ENCODE measurements around the gene THSD4.
"Not testable (repeated sequence)": the region's sequence is repeated elsewhere in the genome, so short reads cannot be mapped to it uniquely, and the experiment has no call there.

The THSD4 gene

GRCh38 chr15:71400294-71400693 is 285.0 kb downstream of the THSD4 start:
- no peak for DNase-seq (ENCODE audit: low read depth, low spot score)
- Histone ChIP-seq H3K9me3 (ENCODE audit: low read depth, low read length) (no peaks in the 10 kb centered on the region), H3K27ac (no peak overlapping the region), H3K4me3 (no peak overlapping the region), H3K9ac (ENCODE audit: insufficient read length) (no peak overlapping the region), H3K36me3 (ENCODE audit: insufficient read depth, low read length) (no peaks in the 10 kb centered on the region)
- TF ChIP-seq FOXP2 (optimal IDR thresholded peaks at IDR 0.05; ENCODE audit: control extremely low read depth, extremely low read length, insufficient read depth) (no peak), EZH2 (IDR thresholded peaks at IDR 0.05) (no peak), POLR2AphosphoS5 (IDR thresholded peaks at IDR 0.05; ENCODE audit: borderline replicate concordance, low read depth, low read length) (no peak)

- not testable (repeated sequence) for H3K4me3 ChIP-seq; DNase-seq (ENCODE audit: low read depth, low spot score); H3K27ac ChIP-seq; H3K9me3 ChIP-seq (ENCODE audit: low read depth, low read length); H3K9ac ChIP-seq (ENCODE audit: insufficient read length); H3K36me3 ChIP-seq (ENCODE audit: insufficient read depth, low read length)
Measured at GRCh38 chr15:71401728-71402127, 286.5 kb downstream of the THSD4 start.

GRCh38 chr15:71409541-71409940 is 294.3 kb downstream of the THSD4 start:
- no peak overlapping the region for H3K9ac ChIP-seq (ENCODE audit: insufficient read length)
- TF ChIP-seq FOXP2 (optimal IDR thresholded peaks at IDR 0.05; ENCODE audit: control extremely low read depth, extremely low read length, insufficient read depth) (no peak), POLR2AphosphoS5 (IDR thresholded peaks at IDR 0.05; ENCODE audit: borderline replicate concordance, low read depth, low read length) (no peak), EZH2 (IDR thresholded peaks at IDR 0.05) (no peak)
- DNase-seq (ENCODE audit: low read depth, low spot score), result no peak
- H3K4me3 ChIP-seq, result no peak overlapping the region
- H3K27ac ChIP-seq, result no peak overlapping the region
- no peaks in the 10 kb centered on the region for H3K9me3 ChIP-seq (ENCODE audit: low read depth, low read length)
- no peaks in the 10 kb centered on the region for H3K36me3 ChIP-seq (ENCODE audit: insufficient read depth, low read length)

- TF ChIP-seq FOXP2 (optimal IDR thresholded peaks at IDR 0.05; ENCODE audit: control extremely low read depth, extremely low read length, insufficient read depth), result no peak
- no peak for TF ChIP-seq EZH2 (IDR thresholded peaks at IDR 0.05)
- no peak for TF ChIP-seq POLR2AphosphoS5 (IDR thresholded peaks at IDR 0.05; ENCODE audit: borderline replicate concordance, low read depth, low read length)
- H3K9me3 ChIP-seq (ENCODE audit: low read depth, low read length), result no peaks in the 10 kb centered on the region
- H3K9ac ChIP-seq (ENCODE audit: insufficient read length), result no peak overlapping the region
- no peak overlapping the region for H3K4me3 ChIP-seq
- no peak overlapping the region for H3K27ac ChIP-seq
- H3K36me3 ChIP-seq (ENCODE audit: insufficient read depth, low read length), result no peaks in the 10 kb centered on the region
- DNase-seq (ENCODE audit: low read depth, low spot score), result no peak
Measured at GRCh38 chr15:71410347-71410746, 295.1 kb downstream of the THSD4 start.

- TF ChIP-seq FOXP2 (optimal IDR thresholded peaks at IDR 0.05; ENCODE audit: control extremely low read depth, extremely low read length, insufficient read depth) (no peak), EZH2 (IDR thresholded peaks at IDR 0.05) (no peak), POLR2AphosphoS5 (IDR thresholded peaks at IDR 0.05; ENCODE audit: borderline replicate concordance, low read depth, low read length) (no peak)
Measured at GRCh38 chr15:71411538-71412482, 296.5 kb downstream of the THSD4 start.

GRCh38 chr15:71413419-71413818 is 298.1 kb downstream of the THSD4 start:
- Histone ChIP-seq H3K36me3 (ENCODE audit: insufficient read depth, low read length) (no peaks in the 10 kb centered on the region), H3K27ac (no peak overlapping the region), H3K9me3 (ENCODE audit: low read depth, low read length) (no peaks in the 10 kb centered on the region), H3K9ac (ENCODE audit: insufficient read length) (no peak overlapping the region), H3K4me3 (no peak overlapping the region)
- TF ChIP-seq FOXP2 (optimal IDR thresholded peaks at IDR 0.05; ENCODE audit: control extremely low read depth, extremely low read length, insufficient read depth) (no peak), POLR2AphosphoS5 (IDR thresholded peaks at IDR 0.05; ENCODE audit: borderline replicate concordance, low read depth, low read length) (no peak), EZH2 (IDR thresholded peaks at IDR 0.05) (no peak)
- DNase-seq (ENCODE audit: low read depth, low spot score), result no peak

More at GRCh38 chr15:71411538-71412482, 296.5 kb downstream of the THSD4 start:
- H3K36me3 ChIP-seq (ENCODE audit: insufficient read depth, low read length), result no peaks in the 10 kb centered on the region
- no peak for DNase-seq (ENCODE audit: low read depth, low spot score)
- H3K9ac ChIP-seq (ENCODE audit: insufficient read length), result no peak overlapping the region
- H3K27ac ChIP-seq, result no peak overlapping the region
- no peaks in the 10 kb centered on the region for H3K9me3 ChIP-seq (ENCODE audit: low read depth, low read length)
- H3K4me3 ChIP-seq, result no peak overlapping the region

- TF ChIP-seq EZH2 (IDR thresholded peaks at IDR 0.05) (no peak), POLR2AphosphoS5 (IDR thresholded peaks at IDR 0.05; ENCODE audit: borderline replicate concordance, low read depth, low read length) (no peak), FOXP2 (optimal IDR thresholded peaks at IDR 0.05; ENCODE audit: control extremely low read depth, extremely low read length, insufficient read depth) (no peak)
- no peak for DNase-seq (ENCODE audit: low read depth, low spot score)
- no peak overlapping the region for H3K9ac ChIP-seq (ENCODE audit: insufficient read length)
- H3K9me3 ChIP-seq (ENCODE audit: low read depth, low read length), result no peaks in the 10 kb centered on the region
- no peak overlapping the region for H3K4me3 ChIP-seq
- no peaks in the 10 kb centered on the region for H3K36me3 ChIP-seq (ENCODE audit: insufficient read depth, low read length)
- H3K27ac ChIP-seq, result no peak overlapping the region
Measured at GRCh38 chr15:71414853-71415252, 299.6 kb downstream of the THSD4 start.

GRCh38 chr15:71422530-71423259 is 307.4 kb downstream of the THSD4 start:
- no peak overlapping the region for H3K4me3 ChIP-seq
- no peak overlapping the region for H3K27ac ChIP-seq
- no peaks in the 10 kb centered on the region for H3K36me3 ChIP-seq (ENCODE audit: insufficient read depth, low read length)
- H3K9me3 ChIP-seq (ENCODE audit: low read depth, low read length), result no peaks in the 10 kb centered on the region
- H3K9ac ChIP-seq (ENCODE audit: insufficient read length), result no peak overlapping the region
- TF ChIP-seq POLR2AphosphoS5 (IDR thresholded peaks at IDR 0.05; ENCODE audit: borderline replicate concordance, low read depth, low read length), result no peak
- no peak for TF ChIP-seq EZH2 (IDR thresholded peaks at IDR 0.05)
- no peak for TF ChIP-seq FOXP2 (optimal IDR thresholded peaks at IDR 0.05; ENCODE audit: control extremely low read depth, extremely low read length, insufficient read depth)
- no peak for DNase-seq (ENCODE audit: low read depth, low spot score)

All from SK-N-MC (cell line).